HuH-7 (cell line): ENCODE data around the gene AMFR.

ENCODE experiments used
- DNase-seq: peaks from one replicate; pipeline ENCODE4 v3.0.0; 2011; ENCODE audit warnings: low spot score

The AMFR gene

GRCh38 chr16:56347166-56347565 lies 78.2 kb downstream of the AMFR start:
- no peak for DNase-seq

- DNase-seq = no peak
Measured at GRCh38 chr16:56346131-56346890, 79.0 kb downstream of the AMFR start.

- no peak for DNase-seq
Measured at GRCh38 chr16:56345406-56346050, 79.8 kb downstream of the AMFR start.

GRCh38 chr16:56344518-56345405 lies 80.6 kb downstream of the AMFR start:
- DNase-seq = no peak

GRCh38 chr16:56343661-56344517 lies 81.5 kb downstream of the AMFR start:
- no peak for DNase-seq

- no peak for DNase-seq
Measured at GRCh38 chr16:56341656-56342399, 83.5 kb downstream of the AMFR start.

- no peak for DNase-seq
Measured at GRCh38 chr16:56340864-56341365, 84.4 kb downstream of the AMFR start.

GRCh38 chr16:56340416-56340815 lies 84.9 kb downstream of the AMFR start:
- no peak for DNase-seq

GRCh38 chr16:56339431-56340195 lies 85.7 kb downstream of the AMFR start:
- DNase-seq = no peak

GRCh38 chr16:56338566-56339318 lies 86.6 kb downstream of the AMFR start:
- DNase-seq = no peak

GRCh38 chr16:56337858-56338325 lies 87.5 kb downstream of the AMFR start:
- no peak for DNase-seq

GRCh38 chr16:56337131-56337857 lies 88.1 kb downstream of the AMFR start:
- DNase-seq = no peak

GRCh38 chr16:56336711-56337110 lies 88.6 kb downstream of the AMFR start:
- no peak for DNase-seq

GRCh38 chr16:56336071-56336688 lies 89.2 kb downstream of the AMFR start:
- DNase-seq = no peak

GRCh38 chr16:56334761-56335160 lies 90.6 kb downstream of the AMFR start:
- DNase-seq = no peak

- DNase-seq = peak; percentile 79
Measured at GRCh38 chr16:56332464-56333079, 92.8 kb downstream of the AMFR start.

GRCh38 chr16:56331915-56332314 lies 93.4 kb downstream of the AMFR start:
- no peak for DNase-seq

- DNase-seq = no peak
Measured at GRCh38 chr16:56331399-56331798, 93.9 kb downstream of the AMFR start.
